ENCODE data around the gene DNAH7. TPM values are rescaled to one million over a fixed set of nuclear protein-coding genes. Genes with fewer than 3 reads are reported as not detected.

The DNAH7 gene
- total RNA-seq, 1 donor from 2014 or later = 9.2 TPM

DNA sequence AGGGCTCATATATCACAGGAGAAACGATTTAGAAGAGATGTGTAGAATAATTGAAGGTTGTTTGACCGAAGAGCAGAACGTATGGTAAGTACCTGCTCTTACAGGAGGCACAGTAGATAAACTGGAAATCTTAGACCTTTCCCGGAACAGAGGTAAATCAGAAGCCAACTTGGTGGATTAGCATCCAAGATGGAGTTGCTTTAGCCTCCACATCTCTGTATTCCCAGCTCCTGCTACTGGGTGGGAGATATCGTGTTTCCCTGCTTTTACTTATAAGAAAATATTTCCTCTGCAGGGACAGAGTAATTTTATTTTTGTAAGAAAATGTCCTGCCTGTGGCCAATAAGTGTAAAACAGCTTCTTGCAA is 247.1 kb downstream of the DNAH7 start:
- no peaks in the 10 kb centered on the region for H3K36me3 ChIP-seq
- H3K4me1 ChIP-seq = no peaks in the 10 kb centered on the region
- no peak overlapping the region for H3K4me3 ChIP-seq
- intact Hi-C loops (cut with DNase I) = no loop called here
- H3K27ac ChIP-seq = no peak overlapping the region
- no peak for ATAC-seq
- DNase-seq = no peak
- H3K9me3 ChIP-seq = no peaks in the 10 kb centered on the region
- H3K27me3 ChIP-seq (ENCODE audit: low read depth) = no peaks in the 10 kb centered on the region
- TF ChIP-seq, protein P1, sequence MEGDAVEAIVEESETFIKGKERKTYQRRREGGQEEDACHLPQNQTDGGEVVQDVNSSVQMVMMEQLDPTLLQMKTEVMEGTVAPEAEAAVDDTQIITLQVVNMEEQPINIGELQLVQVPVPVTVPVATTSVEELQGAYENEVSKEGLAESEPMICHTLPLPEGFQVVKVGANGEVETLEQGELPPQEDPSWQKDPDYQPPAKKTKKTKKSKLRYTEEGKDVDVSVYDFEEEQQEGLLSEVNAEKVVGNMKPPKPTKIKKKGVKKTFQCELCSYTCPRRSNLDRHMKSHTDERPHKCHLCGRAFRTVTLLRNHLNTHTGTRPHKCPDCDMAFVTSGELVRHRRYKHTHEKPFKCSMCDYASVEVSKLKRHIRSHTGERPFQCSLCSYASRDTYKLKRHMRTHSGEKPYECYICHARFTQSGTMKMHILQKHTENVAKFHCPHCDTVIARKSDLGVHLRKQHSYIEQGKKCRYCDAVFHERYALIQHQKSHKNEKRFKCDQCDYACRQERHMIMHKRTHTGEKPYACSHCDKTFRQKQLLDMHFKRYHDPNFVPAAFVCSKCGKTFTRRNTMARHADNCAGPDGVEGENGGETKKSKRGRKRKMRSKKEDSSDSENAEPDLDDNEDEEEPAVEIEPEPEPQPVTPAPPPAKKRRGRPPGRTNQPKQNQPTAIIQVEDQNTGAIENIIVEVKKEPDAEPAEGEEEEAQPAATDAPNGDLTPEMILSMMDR (IDR thresholded peaks at IDR 0.05) = no peak

DNA sequence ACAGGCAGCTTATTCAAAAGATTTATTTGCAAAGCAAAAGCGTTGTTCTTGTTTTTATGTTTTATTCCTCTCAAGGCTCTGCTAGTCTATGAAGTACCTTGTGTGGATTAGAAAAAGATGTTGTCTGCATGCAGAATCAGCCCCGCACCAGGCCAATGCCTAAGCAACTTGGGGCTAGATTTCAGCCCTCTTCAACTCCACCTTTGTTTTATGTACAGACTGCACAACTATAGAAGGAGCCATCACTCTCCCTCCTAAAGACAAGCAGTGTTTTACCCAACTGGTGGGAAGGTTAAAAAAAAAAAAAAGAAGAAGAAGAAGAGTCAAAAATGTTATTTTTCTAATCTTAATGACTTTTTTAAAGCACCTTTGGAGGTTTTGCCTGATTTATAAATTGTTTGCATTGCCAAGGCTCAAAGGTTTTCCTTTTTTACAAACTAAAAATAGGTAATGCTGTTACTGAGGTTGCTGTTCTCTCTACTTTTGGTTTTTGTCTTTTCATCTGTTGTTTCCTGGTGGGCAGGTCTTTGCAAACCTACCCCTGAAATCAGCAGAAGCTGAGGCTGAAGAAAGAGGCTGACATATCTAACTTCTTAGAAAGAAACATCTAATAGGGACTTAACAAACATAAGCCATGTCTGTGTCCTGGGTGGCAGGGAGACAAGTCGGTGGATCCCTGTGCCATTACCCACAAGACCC is 247.6 kb downstream of the DNAH7 start:
- ATAC-seq (no peak), DNase-seq (no peak)
- H3K4me3 ChIP-seq = no peak overlapping the region
- H3K27ac ChIP-seq = no peak overlapping the region
- no peaks in the 10 kb centered on the region for H3K36me3 ChIP-seq
- H3K4me1 ChIP-seq = no peaks in the 10 kb centered on the region
- TF ChIP-seq, protein P1 (IDR thresholded peaks at IDR 0.05) = no peak
- no peaks in the 10 kb centered on the region for H3K27me3 ChIP-seq (ENCODE audit: low read depth)
- intact Hi-C loops (cut with DNase I) = no loop called here
- no peaks in the 10 kb centered on the region for H3K9me3 ChIP-seq

DNA sequence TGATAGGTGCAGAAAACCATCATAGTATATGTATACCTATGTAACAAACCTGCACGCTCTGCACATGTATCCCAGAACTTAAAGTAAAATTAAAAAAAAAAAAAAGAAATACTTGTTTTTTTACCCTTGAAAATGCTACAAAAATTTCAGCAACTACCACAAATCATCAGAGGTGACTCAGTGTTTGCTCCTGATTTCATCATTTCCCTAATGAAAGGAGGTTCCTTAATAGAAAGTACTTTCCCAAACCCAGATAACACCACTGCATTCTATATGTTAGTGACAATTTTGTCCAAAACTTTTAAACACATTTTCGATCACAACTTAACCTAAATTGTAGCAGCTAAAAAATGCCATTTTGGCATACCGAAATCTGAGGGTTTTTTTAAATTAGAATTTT is 248.3 kb downstream of the DNAH7 start:
- no peak overlapping the region for H3K27ac ChIP-seq
- H3K4me3 ChIP-seq = no peak overlapping the region
- H3K4me1 ChIP-seq = no peaks in the 10 kb centered on the region
- TF ChIP-seq, protein P1 (IDR thresholded peaks at IDR 0.05) = no peak
- H3K9me3 ChIP-seq = no peaks in the 10 kb centered on the region
- DNase-seq (no peak), ATAC-seq (no peak)
- intact Hi-C loops (cut with DNase I) = no loop called here
- H3K27me3 ChIP-seq (ENCODE audit: low read depth) = no peaks in the 10 kb centered on the region
- H3K36me3 ChIP-seq = no peaks in the 10 kb centered on the region

DNA sequence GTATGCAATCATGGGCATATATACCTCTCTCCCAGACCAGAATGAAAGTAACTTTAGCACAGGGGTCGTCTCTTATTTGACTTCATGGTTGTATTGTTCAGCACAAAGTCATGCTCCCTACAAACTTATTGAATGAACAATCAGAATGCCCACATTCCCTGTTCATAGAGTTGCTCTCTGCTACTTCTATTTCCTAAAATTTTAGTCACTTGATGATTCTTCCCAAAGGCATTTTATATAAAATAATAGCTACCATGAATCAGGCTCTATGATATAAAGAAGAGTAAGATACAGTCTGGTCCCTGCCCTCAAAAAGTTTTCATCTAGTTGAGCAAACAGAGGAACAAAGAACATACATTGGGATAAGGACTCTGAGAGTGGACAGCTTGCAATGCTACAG is 249.4 kb downstream of the DNAH7 start:
- intact Hi-C loops (cut with DNase I) = no loop called here
- no peaks in the 10 kb centered on the region for H3K27me3 ChIP-seq (ENCODE audit: low read depth)
- no peak for DNase-seq
- no peaks in the 10 kb centered on the region for H3K9me3 ChIP-seq
- no peaks in the 10 kb centered on the region for H3K4me1 ChIP-seq
- no peaks in the 10 kb centered on the region for H3K36me3 ChIP-seq
- TF ChIP-seq, protein P1 (IDR thresholded peaks at IDR 0.05) = no peak
- no peak overlapping the region for H3K27ac ChIP-seq
- no peak for ATAC-seq
- no peak overlapping the region for H3K4me3 ChIP-seq

DNA sequence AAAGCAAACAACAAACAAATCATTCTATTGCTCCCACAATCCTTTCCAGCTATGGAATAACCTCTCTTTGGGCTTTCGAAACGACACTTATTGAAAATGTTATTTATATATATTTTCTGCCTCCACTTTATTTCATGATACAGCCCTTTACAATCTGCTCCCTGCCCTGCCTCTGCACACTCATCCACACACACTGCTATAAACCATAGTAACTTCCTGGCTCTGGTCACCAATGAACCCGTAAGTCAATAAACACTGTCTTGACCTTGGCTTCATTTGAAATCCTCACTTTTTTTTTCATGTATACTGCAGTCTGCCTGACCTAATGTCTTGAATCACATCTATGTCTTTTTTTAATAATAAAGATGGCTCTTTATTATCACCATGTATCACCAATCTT is 250.1 kb downstream of the DNAH7 start:
- no peak overlapping the region for H3K27ac ChIP-seq
- intact Hi-C loops (cut with DNase I) = no loop called here
- no peak overlapping the region for H3K4me3 ChIP-seq
- H3K4me1 ChIP-seq = no peaks in the 10 kb centered on the region
- DNase-seq = no peak
- TF ChIP-seq, protein P1 (IDR thresholded peaks at IDR 0.05) = no peak
- no peaks in the 10 kb centered on the region for H3K36me3 ChIP-seq
- H3K9me3 ChIP-seq = no peaks in the 10 kb centered on the region
- no peak for ATAC-seq
- no peaks in the 10 kb centered on the region for H3K27me3 ChIP-seq (ENCODE audit: low read depth)
